ENCODE measurements around the gene HAVCR2. TPM values are rescaled to one million over a fixed set of nuclear protein-coding genes. Genes with fewer than 3 reads are reported as not detected.

HAVCR2 gene
- total and polyA plus RNA-seq, 4 donors, result 1.4 to 9.4 (median 4.4) TPM

DNA sequence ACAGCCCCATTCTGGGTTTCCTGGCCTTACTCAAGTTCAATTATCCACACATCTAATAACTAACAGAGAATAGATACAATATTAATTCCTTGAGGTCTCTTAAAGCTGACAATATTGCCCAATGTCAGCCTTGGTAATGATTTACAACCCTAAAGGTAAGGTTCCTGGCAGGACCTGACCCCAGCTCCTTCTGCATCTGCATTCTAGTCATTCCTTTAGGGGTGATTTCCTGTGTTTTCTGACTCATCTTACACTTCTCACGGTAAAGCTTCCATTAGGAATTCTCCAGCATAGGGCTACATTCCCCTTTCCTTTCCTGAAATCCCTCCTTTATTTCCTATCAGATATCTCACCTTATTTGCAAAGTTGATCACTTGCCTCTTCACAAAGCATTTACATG lies 59.2 kb downstream of the HAVCR2 start:
- Histone ChIP-seq H3K36me3 (ENCODE audit: control insufficient read depth in 4 of 4, insufficient read depth in 3 of 4, low read depth in 1 of 4, low read length in 3 of 4) (no peaks in the 10 kb centered on the region), H3K9ac (ENCODE audit: low read depth in 1 of 2, low read length in 2 of 2) (no peak overlapping the region), H3K27ac (ENCODE audit: low read depth in 1 of 2, low read length in 2 of 2) (no peak overlapping the region), H3K4me3 (ENCODE audit: low read depth in 1 of 3, low read length in 3 of 3) (no peak overlapping the region), H3K27me3 (ENCODE audit: control insufficient read depth in 4 of 4, insufficient read depth in 4 of 4, low read length in 3 of 4) (no peaks in the 10 kb centered on the region), H3K4me1 (ENCODE audit: control insufficient read depth in 4 of 4, insufficient read depth in 4 of 4, low read length in 3 of 4) (no peaks in the 10 kb centered on the region), H3K9me3 (ENCODE audit: control insufficient read depth in 4 of 4, low read length in 3 of 4) (no peaks in the 10 kb centered on the region)
- DNase-seq (ENCODE audit: low spot score), result no peak
- 61% methylated on average over 1 of the region's 1 CpG for WGBS
- no peak for TF ChIP-seq FOXA1 (IDR thresholded peaks at IDR 0.05)
- TF ChIP-seq SP1 (IDR thresholded peaks at IDR 0.05), result no peak
- TF ChIP-seq, protein P1, sequence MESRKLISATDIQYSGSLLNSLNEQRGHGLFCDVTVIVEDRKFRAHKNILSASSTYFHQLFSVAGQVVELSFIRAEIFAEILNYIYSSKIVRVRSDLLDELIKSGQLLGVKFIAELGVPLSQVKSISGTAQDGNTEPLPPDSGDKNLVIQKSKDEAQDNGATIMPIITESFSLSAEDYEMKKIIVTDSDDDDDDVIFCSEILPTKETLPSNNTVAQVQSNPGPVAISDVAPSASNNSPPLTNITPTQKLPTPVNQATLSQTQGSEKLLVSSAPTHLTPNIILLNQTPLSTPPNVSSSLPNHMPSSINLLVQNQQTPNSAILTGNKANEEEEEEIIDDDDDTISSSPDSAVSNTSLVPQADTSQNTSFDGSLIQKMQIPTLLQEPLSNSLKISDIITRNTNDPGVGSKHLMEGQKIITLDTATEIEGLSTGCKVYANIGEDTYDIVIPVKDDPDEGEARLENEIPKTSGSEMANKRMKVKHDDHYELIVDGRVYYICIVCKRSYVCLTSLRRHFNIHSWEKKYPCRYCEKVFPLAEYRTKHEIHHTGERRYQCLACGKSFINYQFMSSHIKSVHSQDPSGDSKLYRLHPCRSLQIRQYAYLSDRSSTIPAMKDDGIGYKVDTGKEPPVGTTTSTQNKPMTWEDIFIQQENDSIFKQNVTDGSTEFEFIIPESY (IDR thresholded peaks at IDR 0.05), result no peak
- TF ChIP-seq, protein P2, sequence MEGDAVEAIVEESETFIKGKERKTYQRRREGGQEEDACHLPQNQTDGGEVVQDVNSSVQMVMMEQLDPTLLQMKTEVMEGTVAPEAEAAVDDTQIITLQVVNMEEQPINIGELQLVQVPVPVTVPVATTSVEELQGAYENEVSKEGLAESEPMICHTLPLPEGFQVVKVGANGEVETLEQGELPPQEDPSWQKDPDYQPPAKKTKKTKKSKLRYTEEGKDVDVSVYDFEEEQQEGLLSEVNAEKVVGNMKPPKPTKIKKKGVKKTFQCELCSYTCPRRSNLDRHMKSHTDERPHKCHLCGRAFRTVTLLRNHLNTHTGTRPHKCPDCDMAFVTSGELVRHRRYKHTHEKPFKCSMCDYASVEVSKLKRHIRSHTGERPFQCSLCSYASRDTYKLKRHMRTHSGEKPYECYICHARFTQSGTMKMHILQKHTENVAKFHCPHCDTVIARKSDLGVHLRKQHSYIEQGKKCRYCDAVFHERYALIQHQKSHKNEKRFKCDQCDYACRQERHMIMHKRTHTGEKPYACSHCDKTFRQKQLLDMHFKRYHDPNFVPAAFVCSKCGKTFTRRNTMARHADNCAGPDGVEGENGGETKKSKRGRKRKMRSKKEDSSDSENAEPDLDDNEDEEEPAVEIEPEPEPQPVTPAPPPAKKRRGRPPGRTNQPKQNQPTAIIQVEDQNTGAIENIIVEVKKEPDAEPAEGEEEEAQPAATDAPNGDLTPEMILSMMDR (IDR thresholded peaks at IDR 0.05; ENCODE audit: low read depth, low read length, missing input control), result no peak
- no peak for TF ChIP-seq TAF1 (conservative IDR thresholded peaks at IDR 0.05)
- no peak for TF ChIP-seq FOXA2 (IDR thresholded peaks at IDR 0.05)
- TF ChIP-seq YY1 (IDR thresholded peaks at IDR 0.05), result no peak
- TF ChIP-seq, protein P3, sequence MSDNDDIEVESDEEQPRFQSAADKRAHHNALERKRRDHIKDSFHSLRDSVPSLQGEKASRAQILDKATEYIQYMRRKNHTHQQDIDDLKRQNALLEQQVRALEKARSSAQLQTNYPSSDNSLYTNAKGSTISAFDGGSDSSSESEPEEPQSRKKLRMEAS (IDR thresholded peaks at IDR 0.05), result no peak
- TF ChIP-seq HNF4G (IDR thresholded peaks at IDR 0.05), result no peak
- no peak for TF ChIP-seq EGR1 (IDR thresholded peaks at IDR 0.05; ENCODE audit: low read depth in 2 of 2)
- TF ChIP-seq GABPA (IDR thresholded peaks at IDR 0.05 in 1 of 2, conservative IDR thresholded peaks at IDR 0.05 in 1 of 2), result no peak
- no peak for TF ChIP-seq JUND (IDR thresholded peaks at IDR 0.05)
- TF ChIP-seq, protein P4, sequence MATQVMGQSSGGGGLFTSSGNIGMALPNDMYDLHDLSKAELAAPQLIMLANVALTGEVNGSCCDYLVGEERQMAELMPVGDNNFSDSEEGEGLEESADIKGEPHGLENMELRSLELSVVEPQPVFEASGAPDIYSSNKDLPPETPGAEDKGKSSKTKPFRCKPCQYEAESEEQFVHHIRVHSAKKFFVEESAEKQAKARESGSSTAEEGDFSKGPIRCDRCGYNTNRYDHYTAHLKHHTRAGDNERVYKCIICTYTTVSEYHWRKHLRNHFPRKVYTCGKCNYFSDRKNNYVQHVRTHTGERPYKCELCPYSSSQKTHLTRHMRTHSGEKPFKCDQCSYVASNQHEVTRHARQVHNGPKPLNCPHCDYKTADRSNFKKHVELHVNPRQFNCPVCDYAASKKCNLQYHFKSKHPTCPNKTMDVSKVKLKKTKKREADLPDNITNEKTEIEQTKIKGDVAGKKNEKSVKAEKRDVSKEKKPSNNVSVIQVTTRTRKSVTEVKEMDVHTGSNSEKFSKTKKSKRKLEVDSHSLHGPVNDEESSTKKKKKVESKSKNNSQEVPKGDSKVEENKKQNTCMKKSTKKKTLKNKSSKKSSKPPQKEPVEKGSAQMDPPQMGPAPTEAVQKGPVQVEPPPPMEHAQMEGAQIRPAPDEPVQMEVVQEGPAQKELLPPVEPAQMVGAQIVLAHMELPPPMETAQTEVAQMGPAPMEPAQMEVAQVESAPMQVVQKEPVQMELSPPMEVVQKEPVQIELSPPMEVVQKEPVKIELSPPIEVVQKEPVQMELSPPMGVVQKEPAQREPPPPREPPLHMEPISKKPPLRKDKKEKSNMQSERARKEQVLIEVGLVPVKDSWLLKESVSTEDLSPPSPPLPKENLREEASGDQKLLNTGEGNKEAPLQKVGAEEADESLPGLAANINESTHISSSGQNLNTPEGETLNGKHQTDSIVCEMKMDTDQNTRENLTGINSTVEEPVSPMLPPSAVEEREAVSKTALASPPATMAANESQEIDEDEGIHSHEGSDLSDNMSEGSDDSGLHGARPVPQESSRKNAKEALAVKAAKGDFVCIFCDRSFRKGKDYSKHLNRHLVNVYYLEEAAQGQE (IDR thresholded peaks at IDR 0.05), result no peak
- TF ChIP-seq NR2F2 (IDR thresholded peaks at IDR 0.05), result no peak
- no peak for TF ChIP-seq RAD21 (IDR thresholded peaks at IDR 0.05)
- TF ChIP-seq RXRA (IDR thresholded peaks at IDR 0.05), result no peak
- TF ChIP-seq, protein P5, sequence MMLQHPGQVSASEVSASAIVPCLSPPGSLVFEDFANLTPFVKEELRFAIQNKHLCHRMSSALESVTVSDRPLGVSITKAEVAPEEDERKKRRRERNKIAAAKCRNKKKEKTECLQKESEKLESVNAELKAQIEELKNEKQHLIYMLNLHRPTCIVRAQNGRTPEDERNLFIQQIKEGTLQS (IDR thresholded peaks at IDR 0.05), result no peak

DNA sequence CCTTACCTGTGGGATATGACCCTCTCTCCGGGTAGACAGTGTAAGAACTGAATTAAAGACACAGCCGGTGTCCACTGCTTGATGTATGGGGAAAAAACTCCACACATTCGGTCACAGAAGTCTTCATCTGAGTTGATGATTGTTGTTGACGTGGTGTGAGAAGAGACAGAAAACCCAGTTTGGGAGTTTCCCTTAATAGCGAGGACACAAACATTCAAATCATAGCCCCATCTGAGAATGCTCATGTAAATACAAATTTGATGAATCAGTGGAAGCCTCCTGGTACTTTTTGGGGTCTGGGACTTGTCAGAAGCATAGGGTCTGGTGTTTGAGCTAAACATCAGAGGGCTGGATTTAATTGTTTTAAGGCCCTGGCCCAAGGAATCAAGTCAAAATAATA lies 60.9 kb downstream of the HAVCR2 start:
- no peak overlapping the region for H3K4me3 ChIP-seq (ENCODE audit: low read depth in 1 of 3, low read length in 3 of 3)
- DNase-seq (ENCODE audit: low spot score), result no peak
- H3K4me1 ChIP-seq (ENCODE audit: control insufficient read depth in 4 of 4, insufficient read depth in 4 of 4, low read length in 3 of 4), result no peaks in the 10 kb centered on the region
- H3K27me3 ChIP-seq (ENCODE audit: control insufficient read depth in 4 of 4, insufficient read depth in 4 of 4, low read length in 3 of 4), result no peaks in the 10 kb centered on the region
- no peak overlapping the region for H3K27ac ChIP-seq (ENCODE audit: low read depth in 1 of 2, low read length in 2 of 2)
- H3K9ac ChIP-seq (ENCODE audit: low read depth in 1 of 2, low read length in 2 of 2), result no peak overlapping the region
- 91% methylated on average over 5 of the region's 5 CpGs for WGBS
- H3K9me3 ChIP-seq (ENCODE audit: control insufficient read depth in 4 of 4, low read length in 3 of 4), result no peaks in the 10 kb centered on the region
- no peaks in the 10 kb centered on the region for H3K36me3 ChIP-seq (ENCODE audit: control insufficient read depth in 4 of 4, insufficient read depth in 3 of 4, low read depth in 1 of 4, low read length in 3 of 4)
- TF ChIP-seq NR2F2 (IDR thresholded peaks at IDR 0.05) (no peak), JUND (IDR thresholded peaks at IDR 0.05) (no peak), RAD21 (IDR thresholded peaks at IDR 0.05) (no peak), YY1 (IDR thresholded peaks at IDR 0.05) (no peak), EGR1 (IDR thresholded peaks at IDR 0.05; ENCODE audit: low read depth in 2 of 2) (no peak), FOXA1 (IDR thresholded peaks at IDR 0.05) (no peak), HNF4A (conservative IDR thresholded peaks at IDR 0.05) (no peak), FOXA2 (IDR thresholded peaks at IDR 0.05) (no peak), GABPA (IDR thresholded peaks at IDR 0.05 in 1 of 2, conservative IDR thresholded peaks at IDR 0.05 in 1 of 2) (no peak)
- TF ChIP-seq, protein P3 (IDR thresholded peaks at IDR 0.05), result no peak
- TF ChIP-seq, protein P5 (IDR thresholded peaks at IDR 0.05), result no peak
- TF ChIP-seq, protein P4 (IDR thresholded peaks at IDR 0.05), result no peak
